Trophoblast cell (in vitro differentiated cells and primary cell): ENCODE measurements around the gene PPIE.

ENCODE experiments used
- DNase-seq, 2 donors: peaks; one replicate each; pipeline ENCODE4 v3.0.0-alpha.2; 2016
- H2AFZ ChIP-seq: 2 replicates; pipeline ENCODE4 v1.6.1; 2013; ENCODE audit warnings: low read length, moderate library complexity, mild to moderate bottlenecking; ENCODE audit not compliant: insufficient read depth, poor library complexity
- H2AK5ac ChIP-seq: 2 replicates; pipeline ENCODE4 v1.6.1; 2013; ENCODE audit warnings: mild to moderate bottlenecking, low read length
- H2BK120ac ChIP-seq: 2 replicates; pipeline ENCODE4 v1.6.1; 2013; ENCODE audit warnings: low read length, mild to moderate bottlenecking, moderate library complexity; ENCODE audit not compliant: insufficient read depth, poor library complexity
- H2BK12ac ChIP-seq: 2 replicates; pipeline ENCODE4 v1.6.1; 2013; ENCODE audit warnings: mild to moderate bottlenecking, low read length, moderate library complexity
- H2BK5ac ChIP-seq: 2 replicates; pipeline ENCODE4 v1.6.1; 2013; ENCODE audit warnings: low read length, low read depth, moderate library complexity, mild to moderate bottlenecking; ENCODE audit not compliant: poor library complexity
- H3K14ac ChIP-seq: 2 replicates; pipeline ENCODE4 v1.6.1; 2013; ENCODE audit warnings: mild to moderate bottlenecking, low read length
- H3K18ac ChIP-seq: 2 replicates; pipeline ENCODE4 v1.6.1; 2013; ENCODE audit warnings: mild to moderate bottlenecking, low read length
- H3K23ac ChIP-seq: 2 replicates; pipeline ENCODE4 v1.6.1; 2013; ENCODE audit warnings: low read length
- H3K27ac ChIP-seq: 2 replicates; pipeline ENCODE4 v1.5.1; 2013; ENCODE audit warnings: low read depth, mild to moderate bottlenecking, inconsistent platforms, low read length, moderate library complexity
- H3K27me3 ChIP-seq: 2 replicates; pipeline ENCODE4 v1.6.1; 2013; ENCODE audit warnings: inconsistent platforms, mild to moderate bottlenecking, low read length, moderate library complexity; ENCODE audit not compliant: insufficient read depth
- H3K36me3 ChIP-seq, 2 experiments: 1 replicate in 1 of 2; 2 replicates in 1 of 2; pipeline ENCODE4 v1.6.1; 2013; ENCODE audit warnings: low read length in 2 of 2, mild to moderate bottlenecking in 2 of 2, moderate library complexity in 1 of 2; ENCODE audit not compliant: insufficient read depth in 2 of 2, control insufficient read depth in 1 of 2
- H3K4ac ChIP-seq: 2 replicates; pipeline ENCODE4 v1.6.1; 2013; ENCODE audit warnings: low read depth, mild to moderate bottlenecking, low read length, moderate library complexity
- H3K4me1 ChIP-seq, 2 experiments: 1 replicate in 1 of 2; 2 replicates in 1 of 2; pipeline ENCODE4 v1.6.1; 2013; ENCODE audit warnings: low read length in 2 of 2, mild to moderate bottlenecking in 2 of 2, moderate library complexity in 1 of 2; ENCODE audit not compliant: insufficient read depth in 2 of 2, control insufficient read depth in 1 of 2
- H3K4me2 ChIP-seq: 2 replicates; pipeline ENCODE4 v1.6.1; 2013; ENCODE audit warnings: inconsistent platforms, mild to moderate bottlenecking, low read length, moderate library complexity
- H3K4me3 ChIP-seq: 2 replicates; pipeline ENCODE4 v1.5.1; 2013; ENCODE audit warnings: mild to moderate bottlenecking, low read depth, low read length, inconsistent platforms
- H3K79me1 ChIP-seq: one replicate; pipeline ENCODE4 v1.6.1; 2013; ENCODE audit warnings: low read length
- H3K79me2 ChIP-seq: 2 replicates; pipeline ENCODE4 v1.6.1; 2013; ENCODE audit warnings: low read length, mild to moderate bottlenecking; ENCODE audit not compliant: control insufficient read depth, insufficient read depth, poor library complexity
- H3K9ac ChIP-seq: 2 replicates; pipeline ENCODE4 v1.6.1; 2013; ENCODE audit warnings: mild to moderate bottlenecking, low read length
- H3K9me3 ChIP-seq: 2 replicates; pipeline ENCODE4 v1.6.1; 2013; ENCODE audit warnings: low read depth, mild to moderate bottlenecking, control low read depth, inconsistent platforms, low read length; ENCODE audit not compliant: insufficient read depth
- H4K12ac ChIP-seq: 2 replicates; pipeline ENCODE4 v1.6.1; 2013; ENCODE audit warnings: low read depth, mild to moderate bottlenecking, low read length, moderate library complexity
- H4K8ac ChIP-seq: 2 replicates; pipeline ENCODE4 v1.6.1; 2013; ENCODE audit warnings: low read depth, mild to moderate bottlenecking, low read length, moderate library complexity
- H4K91ac ChIP-seq: one replicate; pipeline ENCODE4 v1.6.1; 2013; ENCODE audit warnings: low read depth, mild to moderate bottlenecking, low read length, moderate library complexity
- WGBS: extraction: QIAGEN DNeasy Blood & Tissue Kit; methylation state at CpG from one replicate; pipeline ENCODE4 v1.1.7; 2013; ENCODE audit warnings: missing lambda C conversion rate; ENCODE audit not compliant: insufficient read length, insufficient coverage; ENCODE audit errors: extremely low coverage; 5-methylcytosine and 5-hydroxymethylcytosine counted together

PPIE gene

GRCh38 chr1:39732730-39733129, 6.0 kb upstream of the PPIE start:
- Histone ChIP-seq H3K9me3 (peaks cover 2% of the 10 kb centered on the region), H2BK12ac (no peak overlapping the region), H3K4me1 (no peaks in the 10 kb centered on the region), H3K79me1 (no peaks in the 10 kb centered on the region), H4K91ac (no peak overlapping the region), H4K12ac (no peak overlapping the region), H2BK5ac (no peak overlapping the region), H2AK5ac (no peak overlapping the region), H3K4me2 (no peak overlapping the region), H3K36me3 (no peaks in the 10 kb centered on the region), H4K8ac (no peak overlapping the region), H3K23ac (no peak overlapping the region), H3K4me3 (no peak overlapping the region), H3K79me2 (no peaks in the 10 kb centered on the region), H3K9ac (no peak overlapping the region), H2AFZ (no peak overlapping the region), H3K4ac (no peak overlapping the region), H3K18ac (no peak overlapping the region), H3K14ac (no peak overlapping the region), H3K27ac (no peak overlapping the region), H2BK120ac (no peak overlapping the region), H3K27me3 (peaks cover 4% of the 10 kb centered on the region)
- DNase-seq = no peak
- WGBS = no CpG with 5 or more reads among the region's 3 CpGs

- Histone ChIP-seq H4K8ac (no peak overlapping the region), H3K79me1 (no peaks in the 10 kb centered on the region), H3K4ac (no peak overlapping the region), H3K14ac (no peak overlapping the region), H4K12ac (no peak overlapping the region), H2AK5ac (no peak overlapping the region), H3K36me3 (no peaks in the 10 kb centered on the region), H2BK5ac (no peak overlapping the region), H4K91ac (no peak overlapping the region), H2BK12ac (no peak overlapping the region), H3K9me3 (peaks cover 2% of the 10 kb centered on the region), H3K23ac (no peak overlapping the region), H3K4me2 (no peak overlapping the region), H3K9ac (no peak overlapping the region), H3K27me3 (peaks cover under 1% of the 10 kb centered on the region), H3K79me2 (no peaks in the 10 kb centered on the region), H3K4me3 (no peak overlapping the region), H2AFZ (no peak overlapping the region), H3K27ac (no peak overlapping the region), H2BK120ac (no peak overlapping the region), H3K18ac (no peak overlapping the region), H3K4me1 (no peaks in the 10 kb centered on the region)
- no CpG with 5 or more reads among the region's 7 CpGs for WGBS
- no peak for DNase-seq
Observed at GRCh38 chr1:39733161-39733560, 5.5 kb upstream of the PPIE start.

GRCh38 chr1:39735731-39736130, 3.0 kb upstream of the PPIE start:
- Histone ChIP-seq H3K27ac (no peak overlapping the region), H3K36me3 (no peaks in the 10 kb centered on the region), H2BK120ac (no peak overlapping the region), H4K12ac (no peak overlapping the region), H3K4me3 (no peak overlapping the region), H3K23ac (no peak overlapping the region), H3K79me1 (peaks cover 4% of the 10 kb centered on the region), H3K18ac (no peak overlapping the region), H3K4ac (no peak overlapping the region), H4K8ac (no peak overlapping the region), H3K4me2 (no peak overlapping the region), H4K91ac (no peak overlapping the region), H3K27me3 (no peaks in the 10 kb centered on the region), H3K4me1 (peaks cover 6 to 7% of the 10 kb centered on the region in 2 experiments), H3K79me2 (peaks cover 4% of the 10 kb centered on the region), H2BK5ac (no peak overlapping the region), H2AFZ (no peak overlapping the region), H2AK5ac (no peak overlapping the region), H3K9me3 (peaks cover 2% of the 10 kb centered on the region), H3K9ac (no peak overlapping the region), H2BK12ac (no peak overlapping the region), H3K14ac (no peak overlapping the region)
- no peak for DNase-seq
- no CpG with 5 or more reads among the region's 3 CpGs for WGBS

GRCh38 chr1:39737546-39738169, 1.0 kb upstream of the PPIE start:
- no CpG with 5 or more reads among the region's 9 CpGs for WGBS
- H2BK5ac ChIP-seq = no peak overlapping the region
- no peak overlapping the region for H3K9ac ChIP-seq
- H3K27ac ChIP-seq = no peak overlapping the region
- no peak overlapping the region for H3K4ac ChIP-seq
- DNase-seq = no peak
- H3K9me3 ChIP-seq = peaks cover 2% of the 10 kb centered on the region
- peaks cover 6 to 7% of the 10 kb centered on the region in 2 experiments for H3K4me1 ChIP-seq
- H3K27me3 ChIP-seq = no peaks in the 10 kb centered on the region
- H3K23ac ChIP-seq = no peak overlapping the region
- no peak overlapping the region for H4K12ac ChIP-seq
- H4K8ac ChIP-seq = no peak overlapping the region
- H3K4me2 ChIP-seq = no peak overlapping the region
- no peak overlapping the region for H3K18ac ChIP-seq
- H4K91ac ChIP-seq = no peak overlapping the region
- no peak overlapping the region for H3K14ac ChIP-seq
- H3K36me3 ChIP-seq = peaks cover 2 to 6% of the 10 kb centered on the region in 2 experiments
- H2BK12ac ChIP-seq = no peak overlapping the region
- peaks cover 4% of the 10 kb centered on the region for H3K79me2 ChIP-seq
- no peak overlapping the region for H2AFZ ChIP-seq
- H2BK120ac ChIP-seq = no peak overlapping the region
- no peak overlapping the region for H3K4me3 ChIP-seq
- H3K79me1 ChIP-seq = peaks cover 4% of the 10 kb centered on the region
- H2AK5ac ChIP-seq = no peak overlapping the region
